GM21390 (cell line): Measurements from ENCODE around the gene HMGN4.
"Not testable (repeated sequence)": the region's sequence is repeated elsewhere in the genome, so short reads cannot be mapped to it uniquely, and the experiment has no call there.

Experiments used
- ATAC-seq: cut with Tn5 transposase; IDR thresholded peaks from one replicate; pipeline ENCODE4 v1.9.1; 2021; ENCODE audit not compliant: unreplicated experiment

Gene HMGN4

DNA sequence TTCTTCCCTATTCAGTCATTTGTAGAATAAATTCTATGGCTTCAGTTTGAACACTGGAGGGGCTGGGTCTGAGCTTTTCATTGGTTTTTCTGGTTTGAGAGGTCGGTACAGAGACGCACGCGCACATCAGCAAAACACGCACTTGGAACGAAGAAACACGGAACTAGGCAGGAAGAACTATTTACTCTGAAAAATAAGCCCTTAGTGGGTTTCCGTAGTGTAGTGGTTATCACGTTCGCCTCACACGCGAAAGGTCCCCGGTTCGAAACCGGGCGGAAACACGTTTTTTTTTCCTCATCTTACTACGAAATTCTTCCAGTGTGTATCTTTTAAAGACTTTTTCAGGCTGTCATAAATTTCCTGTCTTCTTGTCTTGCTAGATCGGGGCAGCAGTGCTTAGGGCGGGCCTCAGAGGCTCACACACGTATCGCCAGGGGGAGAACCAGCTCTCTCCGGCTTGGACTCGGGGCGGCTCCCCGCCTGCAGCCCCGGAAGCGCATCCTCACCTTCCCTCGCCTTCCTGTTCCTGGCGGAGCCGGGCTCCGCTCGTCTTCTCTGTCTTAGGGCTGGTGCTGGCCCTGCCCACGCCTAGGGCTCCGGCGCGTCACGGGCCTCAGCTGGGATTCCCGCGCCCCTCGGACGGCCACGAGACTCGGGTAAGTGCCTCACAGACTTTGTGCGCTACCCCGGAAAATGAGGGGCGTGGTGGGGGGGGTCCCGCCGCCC, at the start of gene HMGN4:
TSS of gene HMGN4 (plus strand) at position 521 of the 726 bp plus-strand sequence. CDS start 6,841 bp downstream, outside the sequence.
- ATAC-seq, result peak; percentile 57

DNA sequence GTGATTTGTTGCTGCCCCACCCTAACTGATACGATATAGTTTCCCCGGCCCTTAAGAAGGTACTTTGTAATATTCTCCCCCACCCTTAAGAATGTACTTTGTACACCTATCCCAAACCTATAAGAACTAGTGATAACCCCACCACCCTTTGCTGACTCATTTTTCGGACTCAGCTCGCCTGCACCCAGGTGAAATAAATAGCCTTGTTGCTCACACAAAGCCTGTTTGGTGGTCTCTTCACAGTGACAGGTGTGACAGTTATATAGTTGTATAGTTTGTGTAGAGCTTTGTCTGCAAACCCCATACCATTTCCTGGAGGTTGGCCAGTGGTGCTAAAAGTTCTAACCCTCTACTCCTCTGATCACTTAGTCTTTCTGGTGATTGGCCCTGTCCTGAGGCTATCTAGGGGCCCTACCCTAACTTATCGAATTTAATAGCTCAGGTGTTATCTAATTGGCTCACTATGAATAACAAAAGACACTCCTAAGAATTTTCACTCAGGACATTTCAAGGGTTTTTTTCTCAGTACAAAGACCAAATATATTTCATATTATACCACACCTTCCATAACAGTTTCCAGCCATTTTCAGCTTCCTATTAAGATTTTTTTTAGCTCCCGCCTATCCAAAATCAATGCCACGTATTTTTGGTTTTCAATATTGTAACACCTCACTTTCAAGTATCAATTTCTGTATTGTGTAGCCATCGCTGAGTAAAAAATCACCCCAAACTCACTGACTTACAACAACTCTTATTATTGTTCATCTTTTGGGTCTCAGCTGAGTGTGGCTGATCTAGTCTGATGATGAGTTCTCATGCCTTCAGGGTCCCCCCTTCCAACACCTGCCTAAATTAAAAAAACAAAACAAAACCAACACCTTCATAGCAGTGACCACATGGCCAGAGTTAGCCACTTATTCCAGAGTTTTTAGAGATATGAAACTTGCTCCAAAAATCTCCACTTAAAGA, 47.9 kb upstream of the HMGN4 start:
- ATAC-seq, result no peak

DNA sequence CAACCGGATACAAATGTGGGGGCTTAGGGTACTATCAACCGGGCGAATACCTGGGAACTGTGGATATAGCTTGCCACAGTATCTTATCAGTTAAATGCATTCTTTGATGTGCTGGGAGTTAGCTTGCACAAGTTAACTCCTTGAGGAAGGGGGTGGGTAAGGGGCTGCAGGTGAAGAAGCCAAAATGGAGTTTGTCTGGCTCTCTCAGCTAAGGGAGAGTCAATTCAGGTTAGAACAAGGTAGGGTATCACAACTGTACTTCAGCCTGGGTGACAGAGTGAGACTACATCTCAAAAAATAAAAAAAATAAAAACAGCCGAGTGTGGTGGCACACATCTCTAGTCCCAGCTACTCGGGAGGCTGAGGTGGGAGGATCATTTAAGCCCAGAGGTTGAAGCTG, 46.6 kb upstream of the HMGN4 start:
- no peak for ATAC-seq

DNA sequence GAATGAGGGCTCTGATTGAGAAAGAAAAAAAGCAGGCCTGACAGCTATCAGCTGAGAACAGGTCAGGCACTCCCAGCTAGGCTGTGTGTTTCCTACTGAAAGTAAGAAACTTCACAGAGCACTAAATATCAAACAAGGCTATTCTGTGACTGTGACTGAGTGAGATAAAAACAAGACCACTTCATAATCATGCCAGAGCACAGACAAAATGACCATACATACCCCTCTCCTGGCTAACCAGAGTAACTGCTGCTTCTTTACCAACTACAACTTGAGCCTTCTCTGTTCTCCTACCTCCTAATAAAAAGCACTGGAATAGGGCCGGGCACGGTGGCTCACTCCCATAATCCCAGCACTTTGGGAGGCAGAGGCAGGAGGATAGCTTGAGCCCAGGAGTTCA, 44.9 kb upstream of the HMGN4 start:
- no peak for ATAC-seq

DNA sequence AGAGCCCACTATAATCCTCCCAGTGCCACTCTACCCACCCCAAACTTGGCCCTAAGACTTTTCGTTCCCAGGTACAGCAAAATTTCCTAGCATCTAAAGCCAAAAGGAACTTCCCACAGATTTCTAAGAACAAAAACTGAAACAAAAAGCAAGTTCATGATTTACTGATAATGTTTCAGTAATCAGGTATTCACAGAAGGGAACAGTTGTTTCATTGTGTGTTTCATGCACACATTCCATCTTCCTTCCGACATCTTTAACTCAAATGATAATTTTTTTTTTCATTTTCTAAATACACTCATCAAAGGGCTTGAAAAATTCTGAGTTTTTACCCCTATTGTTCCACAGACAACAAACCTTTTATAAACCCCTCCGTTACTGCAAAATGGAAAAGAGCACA, 44.0 kb upstream of the HMGN4 start:
- ATAC-seq, result no peak

GRCh38 chr6:26495281-26495680, 42.9 kb upstream of the HMGN4 start:
- ATAC-seq, result no peak

- no peak for ATAC-seq
These were observed 40.6 kb upstream of the HMGN4 start for GRCh38 chr6:26497610-26498009.

DNA sequence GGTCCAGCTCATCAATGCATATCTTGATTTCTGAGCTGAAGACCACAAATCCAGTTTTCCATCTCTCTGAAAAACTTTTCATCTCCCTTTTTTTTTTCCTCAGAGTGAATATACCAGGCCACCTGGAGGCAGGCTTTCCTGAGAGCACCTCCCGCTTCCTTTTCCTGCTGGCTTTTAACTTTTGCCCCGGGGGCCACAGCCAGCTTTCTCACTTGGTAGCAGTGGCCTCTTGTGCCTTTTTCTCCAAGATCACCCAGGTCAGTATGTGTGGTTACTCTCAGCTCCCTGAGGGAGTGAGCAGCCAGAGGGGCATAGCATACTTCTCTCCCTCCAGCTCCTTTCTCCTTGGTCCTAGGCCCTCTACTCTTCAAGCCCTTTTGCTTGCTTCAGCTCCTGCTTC, 38.1 kb upstream of the HMGN4 start, which contains the start of gene BTN1A1:
TSS of gene BTN1A1 (plus strand) at position 202 of the 400 bp plus-strand sequence. CDS start 984 bp downstream, outside the sequence.
- no peak for ATAC-seq

DNA sequence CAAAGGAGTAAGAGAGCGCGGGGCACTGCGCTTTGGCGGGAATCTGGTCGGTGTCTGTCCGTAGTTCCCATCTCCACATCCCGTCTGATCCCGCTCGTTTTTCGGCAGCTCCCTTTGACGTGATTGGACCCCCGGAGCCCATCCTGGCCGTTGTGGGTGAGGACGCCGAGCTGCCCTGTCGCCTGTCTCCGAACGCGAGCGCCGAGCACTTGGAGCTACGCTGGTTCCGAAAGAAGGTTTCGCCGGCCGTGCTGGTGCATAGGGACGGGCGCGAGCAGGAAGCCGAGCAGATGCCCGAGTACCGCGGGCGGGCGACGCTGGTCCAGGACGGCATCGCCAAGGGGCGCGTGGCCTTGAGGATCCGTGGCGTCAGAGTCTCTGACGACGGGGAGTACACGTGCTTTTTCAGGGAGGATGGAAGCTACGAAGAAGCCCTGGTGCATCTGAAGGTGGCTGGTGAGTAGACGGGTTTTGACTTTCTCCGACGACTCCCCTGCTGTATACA, 36.6 kb upstream of the HMGN4 start:
- no peak for ATAC-seq

GRCh38 chr6:26502165-26502564, 36.0 kb upstream of the HMGN4 start:
- peak; percentile 60 for ATAC-seq

GRCh38 chr6:26502626-26503025, 35.5 kb upstream of the HMGN4 start:
- no peak for ATAC-seq

GRCh38 chr6:26507658-26508057, 30.5 kb upstream of the HMGN4 start:
- no peak for ATAC-seq

GRCh38 chr6:26511033-26511432, 27.1 kb upstream of the HMGN4 start:
- ATAC-seq, result not testable (repeated sequence)

DNA sequence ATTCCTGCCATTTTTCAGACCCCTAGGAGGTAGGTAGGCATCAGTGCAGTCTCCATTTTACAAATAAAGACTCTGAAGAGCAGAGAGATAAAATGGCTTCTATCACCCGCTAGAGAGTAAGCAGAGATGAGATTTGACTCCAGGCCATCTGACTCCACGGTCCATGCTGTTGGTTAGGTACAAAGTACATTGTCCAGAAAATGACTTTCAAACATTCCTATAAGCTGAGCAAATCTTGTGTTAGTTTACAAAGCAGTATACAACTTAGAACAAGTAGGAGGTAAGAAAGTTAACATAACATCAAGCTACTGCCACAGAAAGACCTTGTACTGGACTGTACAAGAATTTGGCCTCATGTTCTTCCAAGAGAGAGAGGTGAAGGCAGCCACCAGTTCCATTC, 23.2 kb upstream of the HMGN4 start:
- ATAC-seq, result no peak

DNA sequence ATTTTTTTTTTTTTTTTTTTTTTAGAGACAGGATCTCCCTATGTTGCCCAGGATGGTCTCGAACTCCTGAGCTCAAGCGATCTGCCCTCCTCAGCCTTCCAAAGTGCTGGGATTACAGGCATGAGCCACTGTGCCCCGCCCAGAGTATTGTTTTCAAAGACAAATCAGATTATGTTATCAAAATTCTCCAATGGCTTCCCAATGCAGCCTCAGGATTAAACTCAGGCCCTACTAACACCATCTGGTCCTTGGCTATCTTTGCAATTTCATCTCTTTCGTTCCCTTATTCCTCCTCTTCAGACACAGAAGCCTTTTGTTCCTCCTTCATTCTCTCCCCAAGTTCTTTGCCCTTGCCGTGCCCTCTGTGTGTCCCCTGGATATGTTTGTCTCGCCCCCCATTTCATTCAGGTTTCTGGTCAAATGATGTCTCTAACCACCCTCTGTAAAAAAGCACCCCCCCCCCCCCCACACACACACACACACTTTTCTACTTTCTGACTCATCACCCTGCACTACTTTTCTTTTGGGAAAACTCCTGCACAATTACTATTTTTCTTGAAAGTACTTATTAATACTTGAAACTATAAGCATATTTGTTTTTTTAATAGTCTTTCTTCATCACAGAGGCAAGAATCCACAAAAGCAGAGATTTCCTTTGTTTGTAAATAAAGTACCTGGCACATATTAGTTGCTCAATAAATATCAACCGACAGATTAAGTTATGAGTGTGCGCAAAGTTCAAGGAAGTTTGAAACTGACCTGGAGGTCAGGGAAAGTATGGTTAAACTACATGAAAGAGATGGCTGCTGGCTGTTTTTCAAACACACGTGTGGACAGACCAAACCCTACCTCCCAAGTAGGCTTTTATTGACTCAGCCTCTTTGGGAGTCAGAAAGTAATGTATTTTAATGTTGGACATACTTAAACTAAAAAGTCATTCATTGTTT, 21.4 kb upstream of the HMGN4 start:
- ATAC-seq, result no peak

GRCh38 chr6:26519359-26519758, 18.8 kb upstream of the HMGN4 start:
- no peak for ATAC-seq

DNA sequence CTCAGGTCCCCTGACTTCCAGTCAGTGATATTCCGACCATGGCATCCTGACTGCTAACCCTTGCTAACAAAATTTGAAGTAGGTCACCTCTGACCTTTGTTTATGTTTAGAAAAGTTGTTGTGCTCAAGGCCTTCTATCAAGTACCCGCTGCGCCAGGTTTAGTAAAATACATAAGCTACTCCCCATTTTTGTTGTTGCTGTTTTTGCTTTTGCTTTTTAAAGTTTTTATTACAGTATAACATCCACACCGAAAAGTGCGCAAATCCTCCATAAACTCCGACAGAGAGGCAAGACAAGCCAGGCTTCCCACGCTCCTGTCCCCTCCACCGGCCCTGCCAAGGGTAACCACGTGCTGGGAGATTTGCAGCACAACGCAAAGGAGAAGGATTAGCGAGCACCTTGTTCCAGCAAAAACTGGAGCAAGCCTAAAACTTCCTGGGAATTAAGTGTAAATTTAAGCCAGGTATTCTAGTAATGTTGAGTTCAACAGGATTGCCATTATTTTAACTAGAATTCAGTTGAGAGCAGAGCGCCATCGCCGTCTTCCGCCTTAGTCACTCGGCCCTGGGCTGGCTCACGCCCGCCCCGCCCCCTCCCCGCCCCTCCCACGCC, 17.8 kb upstream of the HMGN4 start:
- ATAC-seq, result peak; percentile 30

DNA sequence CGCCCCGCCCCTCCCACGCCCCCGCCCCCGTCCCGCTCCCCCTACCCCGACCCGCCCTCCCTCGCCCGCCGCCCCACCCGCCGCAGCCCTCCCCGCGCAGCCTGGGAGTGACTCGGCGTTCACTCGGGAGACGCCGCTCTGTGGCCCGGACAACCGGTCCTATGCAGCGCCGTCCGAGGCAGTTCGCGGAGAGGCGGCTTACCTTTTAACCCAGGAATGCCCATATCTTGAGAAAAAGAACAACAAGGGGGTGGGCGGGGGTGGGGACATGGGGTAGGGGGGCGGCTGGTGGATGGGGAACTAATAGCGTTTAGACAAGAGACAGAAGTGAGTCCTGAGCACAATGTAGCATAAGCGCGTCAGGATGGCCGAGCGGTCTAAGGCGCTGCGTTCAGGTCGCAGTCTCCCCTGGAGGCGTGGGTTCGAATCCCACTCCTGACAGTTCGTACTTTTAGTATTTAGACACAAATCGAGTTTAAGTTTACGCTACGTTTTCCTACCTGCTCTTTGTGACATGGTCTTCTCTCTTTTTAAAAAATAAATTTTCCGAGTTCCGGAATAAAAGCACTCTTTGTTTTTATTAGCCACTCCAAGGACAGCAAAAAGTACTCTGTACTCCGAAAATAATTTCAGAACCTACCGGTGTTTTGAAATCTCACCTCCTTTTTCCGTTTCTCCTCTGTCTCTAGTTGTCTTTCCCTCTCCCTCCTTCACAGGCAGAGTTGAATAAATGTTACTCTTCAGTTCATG, 17.1 kb upstream of the HMGN4 start:
- peak; percentile 64 for ATAC-seq

DNA sequence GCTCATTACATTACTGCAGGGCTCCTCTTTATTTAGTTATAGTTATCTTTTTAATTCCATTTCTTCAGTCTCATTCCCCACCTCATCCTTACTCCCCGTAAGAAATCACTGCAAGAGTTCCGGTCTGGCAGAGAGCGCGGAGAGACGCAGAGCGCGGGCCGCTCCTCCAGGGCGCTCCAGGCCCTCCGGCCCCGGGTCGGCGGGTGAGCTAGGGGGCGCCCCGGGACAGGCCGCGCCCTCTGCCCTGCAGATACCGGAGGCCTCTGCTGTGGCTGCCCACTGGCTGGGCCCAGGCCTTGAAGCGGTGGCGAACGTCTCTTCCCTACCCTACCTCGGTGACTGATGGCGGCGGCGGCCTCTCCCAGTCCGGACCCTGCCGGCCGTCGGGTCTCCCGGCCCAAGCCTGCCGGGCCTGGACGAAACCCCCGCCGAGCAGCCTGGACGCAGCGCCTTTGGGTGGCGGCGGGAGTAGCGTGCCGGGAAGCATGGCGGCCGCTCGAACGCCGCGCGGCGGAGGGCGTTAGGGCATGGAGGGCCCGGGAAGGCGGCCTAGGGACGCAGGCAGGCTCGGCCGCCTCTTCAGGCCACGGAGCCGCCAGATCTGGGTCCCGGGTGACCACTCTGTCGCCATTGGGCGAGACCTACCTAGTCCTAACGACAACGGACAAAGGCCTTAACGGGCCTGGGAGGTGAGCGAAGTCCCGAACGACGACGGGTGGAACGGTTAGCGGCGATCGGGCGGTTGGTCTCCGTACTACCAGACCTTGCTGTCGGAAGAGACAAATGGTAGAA, 16.4 kb upstream of the HMGN4 start:
- ATAC-seq, result peak; percentile 82
